HUDEP-2 (cell line): ENCODE data around the gene NHSL2.
"Not testable (repeated sequence)": the region's sequence is repeated elsewhere in the genome, so short reads cannot be mapped to it uniquely, and the experiment has no call there.

Experiments
- DNase-seq, 76 experiments: peaks; one replicate each; lab custom pipeline; 2025; ENCODE audit not compliant: unreplicated experiment in 76 of 76; lab: John Stamatoyannopoulos, UW

The NHSL2 gene

DNA sequence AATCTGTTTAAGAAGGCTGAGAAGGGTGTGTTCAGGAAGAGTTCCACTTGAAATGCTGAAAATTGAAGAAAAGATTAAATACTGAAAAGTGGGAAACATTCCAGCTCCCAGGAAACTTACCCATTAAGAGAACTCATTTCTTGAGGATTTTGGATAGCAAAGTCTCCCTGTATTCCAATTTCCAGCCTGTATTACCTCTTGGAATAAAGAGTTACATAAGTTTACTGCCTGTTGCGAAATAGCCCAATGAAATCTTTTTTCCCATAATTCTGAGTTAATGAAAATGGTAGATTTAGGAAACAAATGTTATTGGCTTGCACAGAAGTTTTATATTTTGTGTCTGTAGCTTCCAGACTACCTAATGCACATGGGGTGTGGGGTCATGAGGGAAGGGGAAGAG lies 12.0 kb downstream of the NHSL2 start:
- no peak for DNase-seq

DNA sequence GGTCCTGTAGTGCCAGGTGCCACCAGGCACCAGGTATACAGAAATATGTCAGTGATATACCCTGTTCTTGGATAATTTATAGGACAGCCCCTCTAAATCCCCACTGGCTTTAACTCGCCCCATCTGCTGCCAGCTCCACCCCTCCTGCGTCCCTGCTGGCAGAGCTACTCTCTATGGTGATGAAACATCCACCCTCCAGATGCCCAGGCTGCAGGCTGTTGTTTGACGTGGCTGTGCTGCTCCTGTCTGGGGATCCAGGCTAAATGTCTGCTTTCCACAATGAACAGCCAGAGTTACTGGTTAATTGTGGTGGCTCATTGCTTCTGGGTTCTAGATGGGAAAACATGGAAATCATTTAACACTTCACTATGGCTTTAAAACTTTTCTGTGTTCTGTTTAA lies 12.9 kb downstream of the NHSL2 start:
- no peak for DNase-seq

GRCh38 chrX:71927040-71927439 lies 16.4 kb downstream of the NHSL2 start:
- no peak for DNase-seq

DNA sequence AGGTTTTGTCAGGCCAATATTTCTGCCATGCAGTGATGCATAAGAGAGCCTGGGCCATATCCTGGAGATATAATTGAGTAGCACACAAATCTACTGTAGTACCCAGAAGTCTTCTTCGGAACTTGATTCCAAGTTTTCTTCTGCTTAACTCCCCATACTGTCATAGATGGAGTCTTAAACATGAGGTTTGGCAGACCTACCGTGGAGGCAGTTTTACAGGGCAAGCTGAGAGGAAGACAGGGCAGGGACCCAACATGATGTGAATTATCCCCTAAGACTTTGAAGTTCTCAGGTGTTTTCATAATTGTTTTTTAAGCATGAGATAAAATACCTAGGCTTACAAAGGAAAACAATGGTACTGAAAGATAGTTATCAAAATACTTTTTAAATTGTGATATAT lies 18.2 kb downstream of the NHSL2 start:
- DNase-seq, result no peak

DNA sequence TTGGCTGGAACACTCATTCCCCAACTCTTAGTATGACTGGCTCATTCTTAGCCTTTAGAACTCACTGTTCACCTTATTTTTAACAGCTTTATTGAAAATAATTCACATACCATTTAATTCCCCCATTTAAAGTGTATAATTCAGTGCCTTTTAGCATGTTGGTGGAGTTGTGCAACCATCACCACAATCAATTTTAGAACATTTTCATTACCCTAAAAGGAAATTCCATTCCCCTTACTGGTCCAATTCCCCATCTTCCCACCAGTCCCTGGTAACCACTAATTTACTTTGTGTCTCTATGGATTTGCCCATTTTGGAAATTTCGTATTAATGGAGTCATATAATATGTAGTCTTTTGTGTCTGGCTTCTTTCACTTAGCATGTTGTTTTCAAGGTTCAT lies 19.7 kb downstream of the NHSL2 start:
- no peak for DNase-seq

GRCh38 chrX:71935476-71935875 lies 24.8 kb downstream of the NHSL2 start:
- DNase-seq, result no peak

GRCh38 chrX:71936632-71937031 lies 26.0 kb downstream of the NHSL2 start:
- no peak for DNase-seq

DNA sequence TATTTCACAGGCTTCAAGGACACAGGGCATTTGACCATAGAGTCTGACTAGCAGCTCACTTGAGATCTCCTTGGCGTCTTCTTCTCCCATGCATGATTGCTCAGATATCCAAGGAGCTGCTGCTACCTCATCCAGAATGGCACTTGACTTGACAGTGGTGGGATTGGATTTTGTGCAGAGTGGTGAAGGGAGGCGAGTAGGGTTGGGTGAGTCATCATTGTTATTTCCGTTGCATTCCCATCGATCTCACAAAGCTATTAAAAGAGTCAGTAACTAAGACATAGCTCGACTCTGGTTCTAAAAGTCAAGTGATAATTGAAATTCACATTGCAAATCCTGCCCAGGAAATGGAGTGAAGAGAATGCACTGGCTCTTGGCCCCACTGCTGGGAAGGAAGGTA lies 27.7 kb downstream of the NHSL2 start:
- DNase-seq, result no peak

- DNase-seq, result no peak
Measured at GRCh38 chrX:71941145-71941544, 30.5 kb downstream of the NHSL2 start.

DNA sequence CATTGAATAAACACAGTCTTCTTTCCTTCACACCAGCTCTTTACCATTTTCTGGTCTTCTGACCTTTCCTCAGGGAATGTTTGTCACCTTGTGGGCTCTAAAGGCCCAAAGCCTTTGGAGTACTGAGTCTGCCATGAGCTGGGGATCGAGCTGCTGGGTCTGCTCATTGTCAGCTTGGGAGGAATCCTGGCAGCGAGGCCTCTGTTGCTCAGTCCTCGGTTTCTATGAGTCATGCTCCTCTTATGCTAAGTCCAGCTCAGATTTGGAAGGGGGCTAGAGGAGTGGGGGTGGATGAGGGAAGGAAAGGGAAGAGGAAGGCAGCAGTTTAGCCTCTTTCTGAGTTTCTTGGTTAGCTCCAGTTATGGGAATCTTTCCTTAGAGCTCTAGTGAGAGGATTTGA lies 31.1 kb downstream of the NHSL2 start:
- DNase-seq, result no peak

DNA sequence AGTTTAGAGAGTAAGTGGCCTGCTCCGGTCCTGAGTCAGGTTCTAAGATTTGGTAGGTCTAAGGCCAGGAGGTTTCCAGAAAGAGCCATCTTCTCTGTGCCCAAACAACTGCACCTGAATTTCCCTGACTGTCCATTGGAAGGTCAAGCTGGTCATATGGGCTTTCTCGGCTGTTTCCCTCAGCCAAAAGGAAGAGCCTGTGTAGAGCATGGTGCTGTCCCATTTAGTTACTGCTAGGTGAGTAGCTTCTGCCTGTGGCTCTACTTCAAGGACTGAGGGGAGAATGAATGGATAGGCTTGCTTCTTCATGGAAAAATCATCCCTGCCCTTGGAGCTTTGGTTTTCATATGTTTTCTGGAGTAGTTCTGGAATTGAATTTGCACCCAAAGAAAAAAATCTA lies 33.7 kb downstream of the NHSL2 start:
- no peak for DNase-seq

DNA sequence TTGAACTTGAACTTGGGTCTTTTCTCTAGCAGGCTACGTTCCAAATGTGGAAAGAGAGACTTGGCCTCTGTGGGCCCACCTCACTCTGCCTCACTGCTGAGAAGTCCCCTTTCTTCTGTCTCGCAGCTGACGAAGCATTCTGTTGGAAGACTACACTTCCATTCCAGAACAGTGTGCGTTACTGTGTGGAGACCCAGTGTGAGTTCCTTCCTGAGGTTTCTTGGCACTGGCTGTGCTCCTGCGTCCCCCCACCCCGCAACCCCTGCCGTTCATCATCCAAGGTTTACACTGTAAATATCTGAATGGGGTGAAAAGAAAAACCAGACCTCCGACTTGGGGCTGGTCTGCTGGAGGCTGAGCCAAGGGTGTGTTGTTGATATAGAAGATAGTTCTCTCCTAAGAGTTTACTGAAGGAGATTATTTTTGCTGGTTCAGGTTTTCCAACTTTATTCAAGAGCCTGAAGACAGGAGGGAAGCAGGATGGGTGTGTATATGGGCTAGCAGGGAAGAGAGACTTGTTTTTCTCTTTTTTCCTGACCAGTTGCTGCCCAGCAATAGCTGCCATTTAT lies 34.7 kb downstream of the NHSL2 start:
- DNase-seq, result no peak

- no peak for DNase-seq
Measured at GRCh38 chrX:71949363-71949762, 38.7 kb downstream of the NHSL2 start.

GRCh38 chrX:71949844-71950445 lies 39.3 kb downstream of the NHSL2 start:
- no peak for DNase-seq

- DNase-seq, result no peak
Measured at GRCh38 chrX:71953391-71953790, 42.7 kb downstream of the NHSL2 start.

GRCh38 chrX:71953946-71954345 lies 43.3 kb downstream of the NHSL2 start:
- no peak for DNase-seq

- DNase-seq, result no peak
Measured at GRCh38 chrX:71954458-71954857, 43.8 kb downstream of the NHSL2 start.

DNA sequence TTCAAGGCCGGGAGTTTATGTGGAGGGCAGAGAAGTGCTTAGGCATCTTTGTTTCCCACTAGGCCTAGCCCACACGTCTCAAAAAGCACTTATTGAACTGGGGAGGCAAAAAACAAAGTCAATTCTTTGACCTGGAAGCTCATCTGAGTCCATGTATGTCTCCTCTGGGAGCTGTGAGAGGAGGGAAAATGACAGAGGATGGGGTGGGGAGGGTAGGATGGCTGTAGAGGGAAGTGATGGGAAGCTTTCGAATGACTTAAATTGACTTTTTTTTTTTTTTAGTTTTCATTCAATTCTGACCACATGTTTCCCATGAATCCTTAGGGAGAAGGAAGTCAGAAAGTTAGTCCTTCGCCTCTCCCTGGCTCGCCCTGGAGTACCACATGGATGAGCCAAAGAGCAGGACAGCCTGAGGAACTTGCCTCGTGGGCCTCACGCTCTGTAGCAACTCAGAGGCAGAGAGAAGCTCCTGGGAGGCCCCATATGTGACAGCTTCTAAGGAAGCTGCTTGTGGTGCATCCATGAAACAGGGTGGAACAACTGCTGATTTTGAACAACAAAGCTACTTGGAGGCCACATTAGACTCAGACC lies 45.0 kb downstream of the NHSL2 start:
- no peak for DNase-seq

DNA sequence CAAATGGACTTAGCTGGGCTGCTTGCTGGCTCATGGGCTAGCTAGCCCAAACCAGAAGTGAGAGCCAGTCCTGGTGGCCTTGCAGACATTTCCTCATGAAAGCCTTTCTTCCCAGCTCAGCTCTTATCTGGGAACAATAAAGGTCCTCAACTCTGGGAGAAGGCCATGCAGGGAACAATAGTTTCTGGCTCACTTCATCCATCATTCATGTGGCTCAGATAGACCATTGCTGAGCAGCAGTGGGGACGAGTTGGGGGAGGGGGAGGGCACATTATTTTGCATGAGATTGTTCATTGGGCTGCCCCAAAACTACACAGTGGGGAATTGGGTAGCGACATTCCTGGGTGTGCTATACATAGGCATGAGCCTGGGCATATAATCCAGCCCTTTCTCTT lies 47.6 kb downstream of the NHSL2 start:
- DNase-seq, result no peak

DNA sequence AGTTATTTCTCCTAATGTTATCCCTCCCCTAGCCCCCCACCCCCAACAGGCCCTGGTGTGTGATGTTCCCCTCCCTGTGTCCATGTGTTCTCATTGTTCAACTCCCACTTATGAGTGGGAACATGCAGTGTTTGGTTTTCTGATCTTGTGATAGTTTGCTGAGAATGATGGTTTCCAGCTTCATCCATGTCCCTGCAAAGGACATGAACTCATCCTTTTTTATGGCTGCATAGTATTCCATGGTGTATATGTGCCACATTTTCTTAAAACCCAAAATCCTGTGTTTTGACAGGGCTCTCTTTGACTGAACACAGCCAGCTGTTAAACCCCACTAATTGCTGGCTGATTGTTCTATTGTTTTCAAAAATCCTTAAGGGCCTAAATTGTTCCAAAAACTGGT lies 53.5 kb downstream of the NHSL2 start:
- DNase-seq, result not testable (repeated sequence)

- DNase-seq, result no peak
Measured at GRCh38 chrX:71974916-71975315, 64.3 kb downstream of the NHSL2 start.

DNA sequence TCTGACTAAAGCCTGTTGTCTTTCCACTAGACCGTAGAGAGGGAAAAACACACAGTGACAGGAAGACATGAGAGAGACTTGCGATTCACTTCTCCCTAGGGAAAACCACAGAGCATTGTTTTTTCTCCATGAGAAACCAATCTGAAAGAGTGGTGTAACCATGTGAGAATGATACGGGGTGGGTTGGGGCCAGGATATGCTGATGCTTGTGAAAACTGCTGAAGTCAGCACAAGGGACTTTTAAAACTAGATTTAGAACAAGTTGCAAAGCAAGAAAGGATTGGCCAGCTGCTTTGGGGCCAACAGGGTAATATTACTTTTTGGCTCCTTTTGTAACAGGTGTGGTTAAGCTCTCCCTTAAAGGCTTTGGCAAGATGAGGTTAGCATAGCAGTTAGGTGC lies 66.1 kb downstream of the NHSL2 start:
- no peak for DNase-seq

DNA sequence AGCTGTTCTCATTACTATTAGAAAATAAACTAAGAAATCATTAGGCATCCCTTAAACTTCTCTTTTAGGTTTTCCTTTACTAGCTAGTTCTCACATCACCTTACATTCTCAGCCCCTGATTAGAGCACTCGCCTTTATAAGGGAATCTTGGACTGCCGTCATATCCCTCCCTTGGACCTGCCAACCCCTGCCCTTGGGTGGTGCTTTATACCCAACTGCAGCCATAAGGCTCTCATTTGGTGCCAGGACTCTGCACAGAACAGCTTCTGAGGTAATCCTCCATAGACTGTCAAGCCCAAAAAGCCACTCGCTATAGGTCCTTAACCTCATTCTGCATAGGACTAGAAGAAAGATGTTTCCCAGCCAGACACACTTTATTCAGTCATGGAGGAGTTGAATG lies 67.5 kb downstream of the NHSL2 start:
- no peak for DNase-seq
